Common myeloid progenitor, CD34-positive (primary cell): ENCODE measurements around the gene BTN3A1.

Experiments
- CTCF ChIA-PET: fragments of 350-600 bp; sonication (Branson Sonifier 250); formaldehyde crosslinking; loops from one replicate; lab custom pipeline; 2021; ENCODE audit warnings: antibody characterized with exemption; lab: Charles Lee
- POLR2A ChIA-PET: fragments of 350-600 bp; sonication (Branson Sonifier 250); formaldehyde crosslinking; loops from one replicate; lab custom pipeline; 2021; ENCODE audit warnings: antibody characterized with exemption; lab: Charles Lee
- DNase-seq, 3 donors: peaks; one replicate each; pipeline versions ENCODE4 v3.0.0 to v3.0.0-alpha.2; 2013
- H3K27ac ChIP-seq, 2 experiments: 1 replicate in 1 of 2; 2 replicates in 1 of 2; pipeline ENCODE4 v1.7.0; 2013; ENCODE audit warnings: inconsistent platforms in 2 of 2, low read length in 2 of 2, mild to moderate bottlenecking in 2 of 2, low read depth in 1 of 2, moderate library complexity in 1 of 2; ENCODE audit not compliant: severe bottlenecking in 2 of 2, insufficient read depth in 1 of 2, poor library complexity in 1 of 2
- H3K27me3 ChIP-seq, 5 experiments: replicated peaks in 2 of 5; 1 replicate in 3 of 5; 2 replicates in 2 of 5; pipeline versions ENCODE4 v1.6.1 to v1.7.0; 2013; ENCODE audit warnings: low read length in 4 of 5, mild to moderate bottlenecking in 2 of 5, moderate library complexity in 2 of 5, inconsistent platforms in 1 of 5; ENCODE audit not compliant: insufficient read depth in 5 of 5, control insufficient read depth in 4 of 5
- H3K36me3 ChIP-seq, 4 experiments: 1 replicate in 2 of 4; 2 replicates in 2 of 4; pipeline versions ENCODE4 v1.6.1 to v1.7.0; 2013; ENCODE audit warnings: low read length in 3 of 4, control low read depth in 1 of 4, mild to moderate bottlenecking in 1 of 4; ENCODE audit not compliant: control insufficient read depth in 4 of 4, insufficient read depth in 4 of 4
- H3K4me1 ChIP-seq, 4 experiments: 1 replicate in 3 of 4; 2 replicates in 1 of 4; pipeline versions ENCODE4 v1.6.1 to v1.7.1; 2013; ENCODE audit warnings: low read length in 3 of 4, mild to moderate bottlenecking in 3 of 4, control low read depth in 1 of 4, inconsistent platforms in 1 of 4, moderate library complexity in 1 of 4; ENCODE audit not compliant: control insufficient read depth in 4 of 4, insufficient read depth in 4 of 4; ENCODE audit errors: control extremely low read depth in 1 of 4
- H3K4me3 ChIP-seq, 7 experiments: 1 replicate in 4 of 7; 2 replicates in 3 of 7; pipeline versions ENCODE4 v1.5.1 to v1.7.0; 2013; ENCODE audit warnings: mild to moderate bottlenecking in 7 of 7, low read length in 6 of 7, moderate library complexity in 6 of 7, inconsistent platforms in 2 of 7, low read depth in 2 of 7, control low read depth in 1 of 7; ENCODE audit not compliant: insufficient read depth in 4 of 7, control insufficient read depth in 1 of 7; ENCODE audit errors: extremely low read depth in 1 of 7
- H3K9me3 ChIP-seq, 5 experiments: 1 replicate in 4 of 5; 2 replicates in 1 of 5; pipeline versions ENCODE4 v1.6.1 to v1.7.1; 2013; ENCODE audit warnings: low read length in 4 of 5, mild to moderate bottlenecking in 2 of 5, inconsistent platforms in 1 of 5, low read depth in 1 of 5, moderate library complexity in 1 of 5; ENCODE audit not compliant: control insufficient read depth in 4 of 5, insufficient read depth in 2 of 5; ENCODE audit errors: control extremely low read depth in 1 of 5
- WGBS: methylation state at CpG from one replicate; pipeline ENCODE4 v1.1.5; 2013; ENCODE audit not compliant: insufficient coverage; 5-methylcytosine and 5-hydroxymethylcytosine counted together

BTN3A1 gene

GRCh38 chr6:26388014-26388413, 14.1 kb upstream of the BTN3A1 start:
- no peak for DNase-seq
- Histone ChIP-seq H3K4me3 (no peak overlapping the region), H3K27ac (no peak overlapping the region), H3K9me3 (no peaks in the 10 kb centered on the region), H3K27me3 (no peaks in the 10 kb centered on the region), H3K4me1 (peaks cover 0 to 7% (median 6%) of the 10 kb centered on the region in 4 experiments), H3K36me3 (peaks cover 4 to 41% (median 16%) of the 10 kb centered on the region in 4 experiments)
- CTCF ChIA-PET = no interaction called here
- 98% methylated on average over 5 of the region's 6 CpGs for WGBS
- POLR2A ChIA-PET = no interaction called here

GRCh38 chr6:26388441-26388840, 13.6 kb upstream of the BTN3A1 start:
- H3K27ac ChIP-seq = no peak overlapping the region
- ChIA-PET POLR2A (no interaction called here), CTCF (no interaction called here)
- no peaks in the 10 kb centered on the region for H3K9me3 ChIP-seq
- H3K27me3 ChIP-seq = no peaks in the 10 kb centered on the region
- WGBS = 100% methylated on average over 1 of the region's 1 CpG
- H3K4me1 ChIP-seq = peaks cover 0 to 7% (median 4%) of the 10 kb centered on the region in 4 experiments
- no peak for DNase-seq
- no peak overlapping the region for H3K4me3 ChIP-seq
- peaks cover 4 to 41% (median 16%) of the 10 kb centered on the region in 4 experiments for H3K36me3 ChIP-seq

- POLR2A ChIA-PET = no interaction called here
Observed at GRCh38 chr6:26389349-26389894, 12.7 kb upstream of the BTN3A1 start.

GRCh38 chr6:26390531-26390930, 11.5 kb upstream of the BTN3A1 start:
- no peak overlapping the region for H3K4me3 ChIP-seq
- no peaks in the 10 kb centered on the region for H3K9me3 ChIP-seq
- H3K27me3 ChIP-seq = no peaks in the 10 kb centered on the region
- H3K36me3 ChIP-seq = peaks cover 4 to 38% (median 15%) of the 10 kb centered on the region in 4 experiments
- H3K27ac ChIP-seq = no peak overlapping the region
- POLR2A ChIA-PET = no interaction called here
- DNase-seq = no peak
- no peaks in the 10 kb centered on the region for H3K4me1 ChIP-seq
- 84% methylated on average over 3 of the region's 5 CpGs for WGBS
- CTCF ChIA-PET = no interaction called here

More at GRCh38 chr6:26389349-26389894, 12.7 kb upstream of the BTN3A1 start:
- Histone ChIP-seq H3K4me3 (no peak overlapping the region), H3K27me3 (no peaks in the 10 kb centered on the region), H3K36me3 (peaks cover 4 to 41% (median 17%) of the 10 kb centered on the region in 4 experiments), H3K9me3 (no peaks in the 10 kb centered on the region), H3K4me1 (no peaks in the 10 kb centered on the region), H3K27ac (no peak overlapping the region)
- DNase-seq = peak in 2 of 3 donors; percentile 33 to 39
- CTCF ChIA-PET = no interaction called here
- 93% methylated on average over 4 of the region's 4 CpGs for WGBS

GRCh38 chr6:26392932-26393636, 9.0 kb upstream of the BTN3A1 start:
- Histone ChIP-seq H3K9me3 (no peaks in the 10 kb centered on the region), H3K27me3 (no peaks in the 10 kb centered on the region), H3K36me3 (peaks cover 2 to 35% (median 12%) of the 10 kb centered on the region in 4 experiments), H3K27ac (no peak overlapping the region), H3K4me3 (no peak overlapping the region), H3K4me1 (no peaks in the 10 kb centered on the region)
- 100% methylated on average over 2 of the region's 4 CpGs for WGBS
- POLR2A ChIA-PET = no interaction called here
- no peak for DNase-seq
- CTCF ChIA-PET = interaction anchor here (1.0 kb wide), 1 partner anchor 36 kb away, joined by 3 read pairs; no protein-coding TSS in a partner anchor

GRCh38 chr6:26394289-26394688, 7.8 kb upstream of the BTN3A1 start:
- no peaks in the 10 kb centered on the region for H3K9me3 ChIP-seq
- H3K36me3 ChIP-seq = peaks cover 2 to 28% (median 11%) of the 10 kb centered on the region in 4 experiments
- CTCF ChIA-PET = interaction anchor here (1.0 to 1.4 kb wide), 2 partner anchors 27 to 37 kb away, joined by 3 to 4 read pairs; no protein-coding TSS in a partner anchor
- WGBS = 100% methylated on average over 1 of the region's 1 CpG
- no peaks in the 10 kb centered on the region for H3K27me3 ChIP-seq
- H3K27ac ChIP-seq = no peak overlapping the region
- no peaks in the 10 kb centered on the region for H3K4me1 ChIP-seq
- POLR2A ChIA-PET = interaction anchor here (0.6 kb wide), 1 partner anchor 1787 kb away, joined by 6 read pairs; no protein-coding TSS in a partner anchor
- H3K4me3 ChIP-seq = no peak overlapping the region
- DNase-seq = no peak

GRCh38 chr6:26398555-26398954, 3.5 kb upstream of the BTN3A1 start:
- H3K9me3 ChIP-seq = no peaks in the 10 kb centered on the region
- H3K36me3 ChIP-seq = no peaks in the 10 kb centered on the region
- H3K27ac ChIP-seq = no peak overlapping the region
- no peak for DNase-seq
- 100% methylated on average over 1 of the region's 1 CpG for WGBS
- ChIA-PET POLR2A (no interaction called here), CTCF (no interaction called here)
- H3K4me1 ChIP-seq = peaks cover 9 to 27% (median 19%) of the 10 kb centered on the region in 4 experiments
- no peaks in the 10 kb centered on the region for H3K27me3 ChIP-seq
- H3K4me3 ChIP-seq = no peak overlapping the region
